ENCODE measurements around the gene LAD1. TPM values are rescaled to one million over a fixed set of nuclear protein-coding genes. Genes with fewer than 3 reads are reported as not detected.

LAD1 gene
- total RNA-seq, 1 experiment from 2014 or later, result not detected

Other genes with a start within 250 kb of the LAD1 start
- 107 and 113 TPM in 2 replicates for gene TMEM9, start 244.8 kb downstream of the LAD1 start, total RNA-seq (2014; rRNA removed; shearing (Covaris generic))
- 2.2 and 3.3 TPM in 2 replicates for gene IGFN1, start 208.5 kb downstream of the LAD1 start, total RNA-seq (2014; rRNA removed; shearing (Covaris generic))
- 0.03 and 0.07 TPM in 2 replicates for gene PKP1, start 115.8 kb downstream of the LAD1 start, total RNA-seq (2014; rRNA removed; shearing (Covaris generic))
- not detected in 2 replicates for gene TNNT2, start 21.6 kb downstream of the LAD1 start, total RNA-seq (2014; rRNA removed; shearing (Covaris generic))
- 1.9 TPM in 1 of 2 replicates, not detected in the other for gene TNNI1, start 22.4 kb upstream of the LAD1 start, total RNA-seq (2014; rRNA removed; shearing (Covaris generic))
- 53.8 and 54.6 TPM in 2 replicates for gene PHLDA3, start 69.9 kb upstream of the LAD1 start, total RNA-seq (2014; rRNA removed; shearing (Covaris generic))
- 729 and 850 TPM in 2 replicates for gene CSRP1, start 107.8 kb upstream of the LAD1 start, total RNA-seq (2014; rRNA removed; shearing (Covaris generic))
- 0.92 and 0.94 TPM in 2 replicates for gene NAV1, start 139.8 kb upstream of the LAD1 start, total RNA-seq (2014; rRNA removed; shearing (Covaris generic))